Measurements from ENCODE around the gene ADGRG7. TPM values are rescaled to one million over a fixed set of nuclear protein-coding genes. Genes with fewer than 3 reads are reported as not detected.

ADGRG7 gene
- total RNA-seq, 4 donors from 2014 or later = 1.8 to 18.3 (median 12.1) TPM

DNA sequence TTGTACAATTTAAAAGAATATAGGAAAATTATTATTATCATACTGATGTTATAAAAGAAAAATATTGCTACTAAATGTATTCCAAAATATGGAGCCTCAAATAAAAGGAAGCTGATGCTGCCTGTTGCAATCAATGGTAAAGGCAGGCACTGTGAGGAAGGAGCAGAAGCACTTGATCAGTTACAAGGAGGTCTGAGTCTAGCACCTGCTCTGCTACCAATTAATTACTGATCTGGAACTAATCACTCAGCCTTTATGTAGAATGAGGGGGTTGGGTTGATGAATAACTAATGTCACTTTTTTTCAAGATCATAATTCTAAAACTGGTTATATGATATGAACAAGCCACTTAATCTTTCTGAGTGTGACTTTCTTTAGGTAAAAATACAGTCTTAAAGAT, 5.5 kb downstream of the ADGRG7 start:
- Histone ChIP-seq H3K27ac (no peak overlapping the region), H3K9me3 (no peaks in the 10 kb centered on the region), H3K4me3 (no peak overlapping the region), H3K27me3 (no peaks in the 10 kb centered on the region), H3K36me3 (no peaks in the 10 kb centered on the region), H3K4me1 (peaks cover 0 to 23% (median 10%) of the 10 kb centered on the region in 4 donors)
- in situ Hi-C loops (cut with MboI; ENCODE audit: low pct_ligation_motif_present in 1 of 4, low pct_unique_long_range_greater_than_20kb in 1 of 4, low sequenced_read_pairs in 3 of 4) = no loop called here
- TF ChIP-seq EP300 (IDR thresholded peaks at IDR 0.05; ENCODE audit: low read depth) (no peak), POLR2A (IDR thresholded peaks at IDR 0.05) (no peak), POLR2AphosphoS5 (IDR thresholded peaks at IDR 0.05) (no peak)
- TF ChIP-seq, protein P1, sequence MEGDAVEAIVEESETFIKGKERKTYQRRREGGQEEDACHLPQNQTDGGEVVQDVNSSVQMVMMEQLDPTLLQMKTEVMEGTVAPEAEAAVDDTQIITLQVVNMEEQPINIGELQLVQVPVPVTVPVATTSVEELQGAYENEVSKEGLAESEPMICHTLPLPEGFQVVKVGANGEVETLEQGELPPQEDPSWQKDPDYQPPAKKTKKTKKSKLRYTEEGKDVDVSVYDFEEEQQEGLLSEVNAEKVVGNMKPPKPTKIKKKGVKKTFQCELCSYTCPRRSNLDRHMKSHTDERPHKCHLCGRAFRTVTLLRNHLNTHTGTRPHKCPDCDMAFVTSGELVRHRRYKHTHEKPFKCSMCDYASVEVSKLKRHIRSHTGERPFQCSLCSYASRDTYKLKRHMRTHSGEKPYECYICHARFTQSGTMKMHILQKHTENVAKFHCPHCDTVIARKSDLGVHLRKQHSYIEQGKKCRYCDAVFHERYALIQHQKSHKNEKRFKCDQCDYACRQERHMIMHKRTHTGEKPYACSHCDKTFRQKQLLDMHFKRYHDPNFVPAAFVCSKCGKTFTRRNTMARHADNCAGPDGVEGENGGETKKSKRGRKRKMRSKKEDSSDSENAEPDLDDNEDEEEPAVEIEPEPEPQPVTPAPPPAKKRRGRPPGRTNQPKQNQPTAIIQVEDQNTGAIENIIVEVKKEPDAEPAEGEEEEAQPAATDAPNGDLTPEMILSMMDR (IDR thresholded peaks at IDR 0.05) = no peak
- intact Hi-C loops (cut with DNase I; ENCODE audit: low total_unique reads) = no loop called here
- DNase-seq = no peak

DNA sequence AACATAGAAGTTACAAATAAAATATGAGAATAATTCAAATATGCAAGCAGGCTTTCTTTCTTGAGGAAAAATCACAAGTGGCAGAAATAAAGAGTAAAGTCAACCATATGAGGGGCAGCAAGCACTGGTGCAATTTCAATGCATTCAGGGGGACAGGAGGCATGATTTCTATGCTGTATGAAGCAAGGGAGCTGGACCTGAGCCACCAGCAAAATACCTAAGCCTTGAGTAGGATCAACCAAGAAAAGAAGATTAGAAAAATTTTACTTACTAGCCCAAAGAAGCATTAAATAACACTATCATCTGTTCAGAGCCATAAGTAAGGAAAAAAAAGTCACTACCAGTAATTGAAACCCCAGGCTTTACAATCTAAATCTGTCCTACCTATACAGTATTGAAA, 6.3 kb downstream of the ADGRG7 start:
- H3K27ac ChIP-seq = no peak overlapping the region
- intact Hi-C loops (cut with DNase I; ENCODE audit: low total_unique reads) = no loop called here
- H3K27me3 ChIP-seq = no peaks in the 10 kb centered on the region
- DNase-seq = no peak
- TF ChIP-seq, protein P1 (IDR thresholded peaks at IDR 0.05) = no peak
- no peak for TF ChIP-seq POLR2AphosphoS5 (IDR thresholded peaks at IDR 0.05)
- no peak for TF ChIP-seq EP300 (IDR thresholded peaks at IDR 0.05; ENCODE audit: low read depth)
- TF ChIP-seq POLR2A (IDR thresholded peaks at IDR 0.05) = no peak
- H3K4me3 ChIP-seq = no peak overlapping the region
- in situ Hi-C loops (cut with MboI; ENCODE audit: low pct_ligation_motif_present in 1 of 4, low pct_unique_long_range_greater_than_20kb in 1 of 4, low sequenced_read_pairs in 3 of 4) = no loop called here
- H3K9me3 ChIP-seq = no peaks in the 10 kb centered on the region
- no peaks in the 10 kb centered on the region for H3K36me3 ChIP-seq
- peaks cover 0 to 23% (median 9%) of the 10 kb centered on the region in 4 donors for H3K4me1 ChIP-seq

DNA sequence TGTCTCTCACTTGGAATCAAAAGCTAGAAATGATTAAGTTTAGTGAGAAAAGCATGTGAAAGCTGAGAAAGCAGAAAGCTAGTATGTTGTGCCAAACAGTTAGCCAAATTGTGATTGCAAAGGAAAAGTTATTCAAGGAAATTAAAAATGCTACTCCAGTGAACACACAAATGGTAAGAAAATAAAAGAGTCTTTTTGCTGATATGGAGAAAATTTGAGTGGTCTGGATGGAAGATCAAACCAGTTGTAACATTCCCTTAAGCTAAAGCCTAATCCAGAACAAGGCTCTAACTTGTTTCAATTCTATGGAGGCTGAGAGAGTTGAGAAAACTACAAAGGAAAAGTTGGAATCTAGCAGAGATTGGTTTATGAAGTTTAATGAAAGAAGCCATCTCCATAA, 11.8 kb downstream of the ADGRG7 start:
- in situ Hi-C loops (cut with MboI; ENCODE audit: low pct_ligation_motif_present in 1 of 4, low pct_unique_long_range_greater_than_20kb in 1 of 4, low sequenced_read_pairs in 3 of 4) (no loop called here), intact Hi-C loops (cut with DNase I; ENCODE audit: low total_unique reads) (no loop called here)
- Histone ChIP-seq H3K9me3 (no peaks in the 10 kb centered on the region), H3K4me3 (no peak overlapping the region), H3K4me1 (peaks cover 0 to 5% (median 0%) of the 10 kb centered on the region in 4 donors), H3K27me3 (no peaks in the 10 kb centered on the region), H3K36me3 (no peaks in the 10 kb centered on the region), H3K27ac (no peak overlapping the region)
- no peak for DNase-seq
- no peak for TF ChIP-seq EP300 (IDR thresholded peaks at IDR 0.05; ENCODE audit: low read depth)
- TF ChIP-seq POLR2AphosphoS5 (IDR thresholded peaks at IDR 0.05) = no peak
- TF ChIP-seq, protein P1 (IDR thresholded peaks at IDR 0.05) = no peak
- TF ChIP-seq POLR2A (IDR thresholded peaks at IDR 0.05) = no peak

DNA sequence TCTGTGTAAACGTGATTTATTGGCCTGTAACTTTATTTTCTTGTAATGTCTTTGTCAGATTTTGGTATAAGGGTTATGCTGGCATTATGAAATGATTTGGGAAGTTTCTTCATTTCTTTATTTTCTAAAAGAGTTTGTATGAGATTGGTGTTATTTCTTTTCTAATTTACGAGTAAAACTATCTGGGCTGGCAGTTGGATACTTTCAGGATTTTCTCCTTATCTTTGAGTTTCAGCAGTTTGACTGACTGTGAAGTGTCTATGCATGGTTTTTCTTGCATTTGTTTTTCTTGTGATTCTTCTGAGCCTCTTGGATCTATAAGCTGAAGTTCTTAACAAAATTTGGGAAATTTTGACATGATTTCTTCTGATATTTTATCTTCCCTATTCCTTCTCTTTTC, 18.1 kb downstream of the ADGRG7 start:
- no peaks in the 10 kb centered on the region for H3K9me3 ChIP-seq
- H3K4me3 ChIP-seq = no peak overlapping the region
- 69 to 89% methylated on average over 2 of the region's 2 CpGs for WGBS, 2 donors (ENCODE audit: low coverage in 1 of 2)
- H3K4me1 ChIP-seq = no peaks in the 10 kb centered on the region
- H3K36me3 ChIP-seq = no peaks in the 10 kb centered on the region
- DNase-seq = no peak
- H3K27me3 ChIP-seq = no peaks in the 10 kb centered on the region
- H3K27ac ChIP-seq = no peak overlapping the region
- in situ Hi-C loops (cut with MboI; ENCODE audit: low pct_ligation_motif_present in 1 of 4, low pct_unique_long_range_greater_than_20kb in 1 of 4, low sequenced_read_pairs in 3 of 4) = no loop called here
- TF ChIP-seq, protein P1 (IDR thresholded peaks at IDR 0.05) = no peak
- TF ChIP-seq EP300 (IDR thresholded peaks at IDR 0.05; ENCODE audit: low read depth) (no peak), POLR2A (IDR thresholded peaks at IDR 0.05) (no peak), POLR2AphosphoS5 (IDR thresholded peaks at IDR 0.05) (no peak)
- intact Hi-C loops (cut with DNase I; ENCODE audit: low total_unique reads) = no loop called here

Data from transverse colon (tissue), 4 donors.